NCI-H187 (cell line): ENCODE data around the gene RIOK2.
"Not testable (repeated sequence)": the region's sequence is repeated elsewhere in the genome, so short reads cannot be mapped to it uniquely, and the experiment has no call there.

Experiments used
- DNase-seq, 2 experiments: peaks; one replicate each; lab custom pipeline; 2025; lab: John Stamatoyannopoulos, UW

RIOK2 gene

DNA sequence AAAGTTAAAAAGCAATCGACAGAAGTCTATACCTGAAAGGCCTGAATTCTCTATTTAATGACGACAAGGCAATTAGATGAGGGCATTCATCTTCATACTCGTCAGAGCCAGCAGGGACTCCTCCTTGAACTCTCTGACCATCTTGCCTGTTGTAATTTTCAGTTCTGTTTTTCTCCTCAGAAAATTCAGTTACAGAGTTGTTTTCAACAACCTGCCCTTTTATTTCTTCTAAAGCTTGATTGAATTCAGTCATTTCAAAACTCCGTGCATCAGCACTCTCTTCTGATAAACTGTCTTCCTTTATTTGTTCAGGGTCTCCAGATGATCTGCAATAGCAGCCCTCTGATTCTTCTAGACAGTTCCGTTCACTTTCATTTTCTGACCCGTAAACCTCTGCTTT lies 15.6 kb downstream of the RIOK2 start:
- DNase-seq = no peak

DNA sequence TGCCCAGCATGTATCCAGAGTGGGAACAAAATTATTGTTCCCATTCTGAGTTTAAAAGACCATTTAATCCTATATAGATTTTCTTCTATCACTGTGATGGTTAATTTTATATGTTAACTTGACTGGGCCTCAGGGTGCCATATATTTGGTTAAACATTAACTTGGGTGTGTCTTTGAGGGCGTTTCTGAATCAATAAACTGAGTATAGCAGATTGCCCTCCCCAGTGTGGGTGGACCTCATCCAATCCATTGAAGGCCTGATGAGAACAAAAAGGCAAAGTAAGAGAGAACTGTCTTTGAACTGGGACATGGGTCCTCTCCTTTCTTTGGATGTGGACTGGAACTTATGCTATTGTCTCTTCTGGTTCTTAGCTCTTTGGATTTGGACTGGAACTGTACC lies 17.3 kb downstream of the RIOK2 start:
- DNase-seq = no peak

DNA sequence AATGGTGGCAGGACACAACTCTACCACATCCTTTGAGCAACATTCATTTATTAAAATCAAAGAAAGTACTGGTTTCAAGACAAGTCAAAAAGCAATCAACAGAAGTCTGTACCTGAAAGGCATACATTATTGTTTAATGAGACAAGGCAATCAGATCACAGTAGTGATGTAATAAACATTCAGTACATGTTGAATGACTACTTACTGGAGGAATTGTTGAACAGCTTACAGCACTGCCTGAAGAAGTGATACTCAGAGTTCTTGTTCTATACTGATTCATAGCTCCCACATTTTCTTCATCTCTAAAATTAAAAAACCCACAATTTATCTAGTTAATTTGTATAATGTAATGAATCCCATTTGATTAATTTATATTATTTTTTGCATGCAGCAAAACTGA lies 18.2 kb downstream of the RIOK2 start:
- no peak for DNase-seq

DNA sequence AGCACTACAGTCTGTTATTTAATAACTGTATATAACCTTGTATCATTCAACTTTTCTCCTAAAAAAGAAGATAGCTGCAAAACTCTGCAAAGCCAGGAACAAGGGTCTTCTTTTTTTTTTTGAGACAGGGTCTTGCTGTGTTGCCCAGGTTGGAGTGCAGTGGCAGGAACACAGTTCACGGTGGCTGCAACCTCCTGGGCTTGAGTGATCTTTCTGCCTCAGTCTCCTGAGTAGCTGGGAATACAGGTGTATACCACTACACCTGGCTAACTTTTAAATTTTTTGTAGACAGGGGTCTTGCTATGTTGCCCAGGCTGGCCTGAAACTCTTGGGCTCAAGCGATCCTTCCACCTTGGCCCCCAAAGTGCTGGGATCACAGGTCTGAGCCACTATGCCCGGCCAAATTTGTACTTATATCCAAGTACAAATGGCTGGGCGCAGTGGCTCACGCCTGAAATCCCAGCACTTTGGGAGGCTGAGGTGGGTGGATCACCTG lies 19.2 kb downstream of the RIOK2 start:
- DNase-seq = no peak

DNA sequence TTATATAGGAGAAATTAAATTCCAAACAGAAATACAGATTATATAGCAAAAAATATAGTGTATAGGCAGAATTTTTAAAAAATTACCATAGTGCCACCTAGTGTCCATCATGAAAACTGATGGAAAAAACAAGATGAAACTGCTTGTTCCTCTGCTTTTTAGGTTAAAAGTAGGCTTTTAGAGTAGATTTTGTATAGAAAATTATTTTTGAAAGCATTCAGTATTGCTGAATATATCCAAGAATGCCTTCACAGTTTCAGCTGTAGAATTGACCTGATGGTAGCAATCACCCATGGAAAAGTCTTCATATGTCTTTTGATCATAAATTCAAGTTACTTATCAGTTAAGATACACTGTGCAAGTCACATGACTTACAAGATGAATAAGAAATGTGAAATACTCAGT lies 19.7 kb downstream of the RIOK2 start:
- no peak for DNase-seq

DNA sequence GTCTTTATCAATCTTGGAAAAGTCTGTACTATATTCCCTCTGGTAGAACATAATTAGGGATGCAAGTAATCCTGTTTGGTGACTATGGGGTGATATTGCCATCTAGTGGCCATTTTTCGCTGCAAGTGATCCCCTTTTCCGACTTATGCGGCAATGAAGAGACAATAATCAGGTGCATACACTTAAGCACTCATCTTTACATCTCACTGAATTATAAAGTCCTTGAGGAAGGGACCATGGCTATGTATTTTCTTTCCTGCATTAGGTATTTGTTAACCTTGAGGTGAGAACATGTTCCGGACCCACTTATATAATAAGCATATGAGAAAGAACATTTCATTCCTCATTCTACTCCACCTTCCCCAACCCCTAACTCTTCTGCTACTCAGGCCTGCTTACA lies 21.0 kb downstream of the RIOK2 start:
- peak; percentile 34 to 73 for DNase-seq

DNA sequence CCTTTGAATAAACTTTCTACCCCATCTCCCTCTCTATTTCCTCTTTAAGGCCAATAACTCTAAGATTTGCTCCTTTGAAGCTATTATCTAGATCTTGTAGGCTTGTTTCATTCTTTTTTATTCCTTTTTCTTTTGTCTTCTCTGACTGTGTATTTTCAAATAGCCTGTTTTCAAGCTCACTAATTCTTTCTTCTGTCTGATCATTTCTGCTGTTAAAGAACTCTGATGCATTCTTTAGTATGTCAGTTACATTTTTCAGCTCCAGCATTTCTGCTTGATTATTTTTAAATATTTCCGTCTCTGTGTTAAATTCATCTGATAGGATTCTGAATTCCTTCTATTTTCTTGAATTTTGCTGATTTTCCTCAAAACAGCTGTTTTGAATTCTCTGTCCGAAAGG lies 25.4 kb downstream of the RIOK2 start:
- DNase-seq = no peak

DNA sequence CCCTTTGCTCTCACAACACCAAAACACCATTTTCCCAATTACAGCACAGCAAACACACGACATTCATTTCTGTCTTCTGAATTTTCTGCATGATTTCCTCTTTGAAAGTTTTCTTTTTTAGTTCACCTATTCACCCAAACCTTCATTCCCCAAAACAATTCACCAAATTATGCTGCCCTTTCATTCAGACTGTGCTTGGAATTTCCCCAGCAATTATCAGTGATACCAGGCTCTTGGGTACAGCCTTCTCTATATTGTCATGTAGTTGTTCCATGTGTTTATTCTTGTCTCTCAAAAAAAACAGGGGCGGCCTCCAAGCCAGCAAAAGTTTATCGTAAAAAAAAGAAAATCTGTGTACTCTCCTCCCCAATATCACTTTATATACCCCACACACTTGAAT lies 31.7 kb downstream of the RIOK2 start:
- DNase-seq = no peak

DNA sequence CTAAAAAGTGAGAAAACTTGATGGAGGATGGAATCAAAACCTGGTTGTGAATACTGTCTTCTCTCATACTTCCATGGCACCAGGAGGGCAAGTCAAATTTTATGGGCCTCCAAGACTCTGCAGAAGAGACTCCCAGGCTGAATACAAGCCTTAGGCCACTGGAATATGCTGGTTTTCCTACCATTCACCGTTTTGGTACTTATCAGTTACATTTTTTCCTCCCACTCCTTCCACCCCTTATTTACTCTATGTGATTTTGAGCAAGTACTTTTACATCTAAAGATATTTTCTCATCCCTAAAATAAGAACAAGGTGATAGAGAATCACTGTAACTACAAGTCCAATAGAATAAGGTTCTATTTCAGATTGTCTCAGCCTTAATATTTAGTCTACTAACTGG lies 32.6 kb downstream of the RIOK2 start:
- no peak for DNase-seq

DNA sequence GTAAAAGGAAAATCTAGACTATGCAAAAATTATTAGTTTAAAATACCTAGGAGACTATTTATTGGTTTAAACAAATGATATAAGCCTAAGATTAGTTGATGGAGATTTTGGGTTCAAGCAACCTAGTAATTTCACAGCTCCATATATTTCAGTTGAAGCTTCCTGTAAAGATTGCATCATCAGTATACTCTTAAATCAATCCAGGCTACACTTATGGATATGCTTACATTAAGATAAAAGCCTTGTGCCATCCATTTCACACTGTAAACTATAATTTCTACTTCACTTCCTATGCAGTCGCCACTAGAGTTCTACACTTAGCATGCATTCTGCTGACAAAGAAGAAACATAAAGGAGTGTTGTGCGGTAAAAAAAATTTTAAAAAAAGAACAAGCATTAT lies 33.3 kb downstream of the RIOK2 start:
- no peak for DNase-seq

DNA sequence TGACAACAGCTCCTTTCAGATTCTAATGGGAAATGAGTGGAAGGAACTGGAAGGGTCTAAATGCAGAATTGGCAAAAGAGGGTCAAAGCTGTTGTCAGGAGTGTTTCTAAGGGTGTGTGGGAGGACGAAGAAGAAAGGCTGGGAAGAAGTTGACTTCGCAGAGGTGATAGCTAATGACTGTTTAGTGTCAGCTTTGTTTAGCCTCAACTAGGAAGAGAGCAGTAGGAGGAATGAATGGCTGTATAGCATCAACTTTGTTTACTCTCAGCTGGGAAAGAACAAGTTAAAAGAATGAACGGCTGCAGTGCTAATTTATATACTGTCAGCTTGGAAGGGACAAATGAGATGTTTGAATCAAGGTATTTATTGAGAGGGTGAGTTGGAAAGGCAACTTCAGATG lies 34.8 kb downstream of the RIOK2 start:
- no peak for DNase-seq

DNA sequence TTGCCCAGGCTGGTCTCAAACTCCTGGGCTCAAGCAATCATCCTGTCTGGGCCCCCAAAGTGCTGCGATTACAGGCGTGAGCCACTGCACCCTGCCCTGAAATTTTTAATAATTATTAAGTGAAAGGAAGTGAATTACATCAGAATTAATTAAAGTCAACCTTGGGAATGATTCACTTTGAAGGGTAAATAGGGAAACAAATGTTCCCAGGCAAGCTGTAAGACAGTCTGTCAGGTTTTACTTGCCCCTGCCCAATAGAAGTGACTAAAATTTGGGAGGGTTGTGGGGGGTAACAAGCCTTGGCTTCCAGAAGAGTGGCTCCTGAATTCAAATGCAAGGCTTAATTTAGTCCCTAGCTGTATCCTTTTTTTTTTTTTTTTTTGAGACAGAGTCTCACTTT lies 39.3 kb downstream of the RIOK2 start:
- DNase-seq = no peak

DNA sequence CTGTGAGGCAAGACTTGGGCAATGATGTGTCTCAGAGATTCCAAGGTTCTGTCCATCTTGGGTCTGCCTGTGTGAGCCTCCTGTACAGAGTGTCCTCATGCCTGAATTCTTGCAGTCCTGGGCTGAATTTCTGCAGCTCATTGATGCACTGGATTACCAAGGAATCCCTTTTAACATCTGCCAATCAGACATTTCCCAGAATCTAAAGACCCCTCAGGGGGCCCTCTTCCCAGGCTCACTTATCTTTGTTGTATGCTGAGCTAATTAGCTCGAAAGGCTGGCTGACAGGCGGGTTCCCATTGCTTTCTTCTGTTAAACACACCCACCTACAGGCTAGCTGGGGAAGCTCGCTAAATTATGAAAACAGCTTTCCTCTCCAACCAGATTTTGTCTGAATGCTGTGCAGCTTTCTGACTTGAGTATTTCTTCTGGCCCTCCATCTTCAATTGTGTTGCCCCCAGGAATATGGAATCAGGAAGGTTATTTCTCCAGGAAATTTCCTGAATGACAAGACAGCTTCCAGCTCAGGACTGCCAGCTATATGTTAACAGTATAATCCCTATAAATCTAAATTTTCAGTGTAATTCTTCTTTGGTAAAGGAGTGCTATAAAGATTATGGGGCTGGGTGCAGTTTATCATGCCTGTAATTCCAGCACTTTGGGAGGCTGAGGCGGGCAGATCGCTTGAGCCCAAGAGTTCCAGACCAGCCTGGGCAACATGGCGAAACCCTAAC lies 40.4 kb downstream of the RIOK2 start, which contains the start of gene LIX1:
LIX1 (minus strand) TSS at position 91 of the 734 bp plus-strand sequence; CDS start at position 56, 35 bp downstream.
- DNase-seq = peak in 1 of 2 experiments; percentile 18

DNA sequence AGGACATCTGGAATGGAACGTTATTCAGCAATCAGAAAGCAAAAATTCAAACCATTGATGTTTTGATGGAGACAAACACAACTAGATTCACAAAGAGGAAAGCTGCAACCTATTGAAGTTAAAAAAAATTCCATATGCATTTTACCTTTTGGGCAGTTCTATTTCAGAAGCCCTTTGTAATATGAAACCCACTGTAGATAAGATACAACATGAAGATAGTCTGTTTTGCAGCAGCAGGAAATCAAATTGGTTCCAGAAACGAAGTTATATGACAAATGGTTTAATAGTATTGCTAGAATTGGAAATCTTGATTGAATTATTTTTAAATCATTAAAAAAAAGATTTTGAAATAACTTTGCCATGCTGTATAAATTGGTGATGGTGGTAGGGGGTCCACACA lies 41.5 kb downstream of the RIOK2 start:
- no peak for DNase-seq

DNA sequence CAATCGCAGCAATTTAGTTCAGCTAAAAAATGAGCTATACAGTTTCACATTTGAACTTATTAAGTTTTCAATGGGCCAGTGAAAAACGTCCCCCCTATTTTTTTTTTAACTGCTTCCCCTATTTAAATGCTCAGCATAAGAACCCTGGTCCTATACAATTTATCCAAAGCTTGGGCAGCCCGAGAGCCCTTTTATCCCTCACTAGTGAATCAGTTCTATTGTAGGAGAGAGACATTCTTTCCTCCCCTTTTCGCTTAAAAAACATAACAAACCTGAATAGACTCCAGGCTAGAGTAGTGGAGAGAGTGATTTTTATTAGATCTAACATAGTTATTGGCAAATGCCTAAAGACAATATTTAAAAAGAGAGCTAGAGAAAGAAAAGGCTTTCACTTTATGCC lies 42.0 kb downstream of the RIOK2 start:
- no peak for DNase-seq

DNA sequence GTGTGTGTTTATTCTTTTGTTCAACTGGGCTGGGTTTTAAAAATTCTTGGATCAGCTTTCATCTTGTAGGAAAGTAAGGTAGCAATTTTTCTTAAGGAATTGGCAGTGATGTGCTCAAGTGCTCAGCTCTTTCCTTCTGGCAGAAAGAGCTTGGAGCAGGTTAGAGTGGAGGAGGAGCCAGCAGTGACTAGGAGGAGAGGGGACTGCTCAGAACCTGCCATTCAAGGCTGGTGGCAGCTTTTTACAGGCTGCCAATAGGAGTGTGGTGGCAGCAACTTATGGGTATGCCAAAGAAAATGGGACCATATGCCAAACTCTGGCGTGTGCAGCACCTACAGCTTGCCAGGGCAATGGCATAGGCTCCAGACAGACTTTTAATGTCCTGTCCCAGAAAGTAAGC lies 42.8 kb downstream of the RIOK2 start:
- not testable (repeated sequence) for DNase-seq

DNA sequence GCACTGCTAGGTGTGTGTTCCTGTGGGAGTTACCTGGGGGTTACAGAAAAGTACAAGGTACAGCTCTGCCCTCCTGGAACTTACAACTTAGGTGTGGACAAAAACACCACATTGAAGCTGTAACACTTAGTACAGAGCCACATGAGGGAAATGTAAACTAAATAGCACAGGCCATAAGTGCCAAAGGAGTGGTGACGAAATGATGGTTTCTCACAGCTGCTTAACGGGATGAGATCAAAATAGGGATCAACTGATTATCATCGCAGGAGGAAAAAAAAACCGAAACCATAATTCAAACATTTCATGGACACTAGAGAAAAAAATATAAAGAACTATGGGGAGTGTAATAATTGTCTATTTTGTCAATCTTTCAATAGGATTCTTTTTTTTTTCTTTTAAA lies 46.6 kb downstream of the RIOK2 start:
- no peak for DNase-seq

DNA sequence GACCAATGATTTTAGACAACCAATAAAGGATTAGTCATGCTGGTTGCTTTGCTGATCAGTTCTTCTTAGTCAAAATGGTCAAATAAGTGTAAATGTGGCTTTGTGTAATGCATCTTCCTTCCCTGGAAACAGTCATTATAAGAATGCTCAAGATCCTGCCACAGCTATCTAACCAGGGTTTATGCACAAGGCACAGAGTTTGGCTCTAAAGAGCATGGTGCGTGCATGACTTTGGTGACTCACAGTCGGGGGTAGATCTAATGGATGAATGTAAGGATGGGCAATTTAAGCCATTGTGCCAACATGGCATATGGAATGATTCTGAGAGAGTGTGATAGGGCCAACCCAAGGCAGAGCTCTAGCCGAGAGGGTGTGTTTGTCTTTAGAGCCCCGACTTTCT lies 47.2 kb downstream of the RIOK2 start:
- DNase-seq = no peak

DNA sequence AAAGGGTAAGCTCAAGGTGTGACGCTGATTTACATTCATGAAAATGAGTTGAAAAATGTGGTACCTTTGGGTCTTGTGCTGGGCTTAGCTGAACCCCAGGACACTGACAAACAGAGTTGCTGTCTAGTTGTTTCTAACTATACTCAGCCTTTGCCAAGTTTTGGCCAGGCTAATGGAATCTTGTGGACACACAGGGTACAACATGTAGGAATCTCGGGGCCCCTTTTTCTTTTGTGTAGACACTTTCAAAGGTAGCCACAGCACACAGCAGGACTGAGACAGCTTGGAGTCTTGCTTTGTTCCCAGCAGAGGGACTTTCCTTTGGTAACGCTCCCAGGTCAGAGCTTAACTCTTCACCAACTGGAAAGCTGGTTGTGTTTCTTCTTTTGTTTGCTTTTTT lies 48.4 kb downstream of the RIOK2 start:
- DNase-seq = no peak

DNA sequence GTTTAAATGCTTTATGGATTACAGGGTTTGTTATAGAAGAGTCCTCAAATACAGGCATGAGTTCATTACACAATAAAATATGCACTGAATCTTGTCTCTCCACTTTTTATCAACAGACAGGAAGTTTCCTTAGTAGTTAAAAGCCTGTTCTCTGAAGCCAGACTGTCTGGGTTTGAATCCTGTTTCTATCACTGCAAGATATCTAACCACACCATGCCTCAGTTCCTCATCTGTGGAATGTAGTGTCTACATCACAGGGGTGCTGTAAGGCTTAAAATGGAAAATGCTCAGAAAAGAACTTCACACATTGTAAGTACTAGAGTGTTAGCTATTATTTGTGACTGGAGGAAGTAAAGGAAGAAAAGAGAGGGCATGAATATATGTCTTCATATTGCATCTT lies 49.9 kb downstream of the RIOK2 start:
- DNase-seq = no peak

DNA sequence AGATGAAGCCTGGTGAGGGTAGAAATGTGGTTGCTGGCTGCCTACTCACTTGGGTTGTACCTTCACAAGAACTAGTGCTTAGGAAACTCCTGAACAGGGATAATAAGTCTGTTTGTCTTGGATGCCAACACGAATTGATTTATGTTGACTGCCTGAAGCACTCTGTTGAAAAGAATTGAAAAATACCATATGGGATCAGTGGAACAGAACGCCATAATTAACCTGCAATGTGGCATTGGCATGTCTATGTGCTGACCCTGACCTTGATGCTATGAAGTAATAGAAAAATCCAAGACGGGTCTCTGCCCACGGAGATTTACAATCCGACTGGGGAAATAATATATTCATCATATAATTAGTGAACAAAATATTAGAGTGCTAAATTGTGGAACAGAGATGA lies 51.1 kb downstream of the RIOK2 start:
- no peak for DNase-seq

DNA sequence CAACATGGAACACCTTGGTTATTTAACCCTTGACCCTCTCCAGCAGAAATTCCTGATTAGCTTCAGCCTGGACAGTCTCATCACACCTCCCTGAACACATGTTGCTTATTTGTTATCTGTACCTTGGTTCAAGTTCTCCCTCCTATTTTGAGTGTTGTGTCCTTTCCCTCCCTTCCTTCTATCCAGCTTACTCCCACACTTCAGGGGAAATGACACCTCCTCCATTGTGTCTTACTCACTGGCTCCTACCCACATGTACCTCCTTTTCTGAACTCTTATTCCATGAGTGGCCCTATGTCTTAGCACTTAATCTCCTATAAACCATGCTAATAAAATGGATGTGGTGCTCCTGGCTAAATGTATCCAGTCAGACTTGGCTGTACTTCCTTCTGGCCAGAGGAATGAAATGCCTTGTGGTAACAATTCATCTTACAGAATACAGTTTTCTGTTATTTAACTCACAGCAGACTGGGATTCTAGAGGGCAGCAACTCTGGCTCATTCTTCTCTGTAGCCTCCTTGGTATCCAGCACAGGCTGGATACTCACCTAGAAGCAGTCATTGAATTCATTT lies 51.8 kb downstream of the RIOK2 start:
- DNase-seq = no peak

DNA sequence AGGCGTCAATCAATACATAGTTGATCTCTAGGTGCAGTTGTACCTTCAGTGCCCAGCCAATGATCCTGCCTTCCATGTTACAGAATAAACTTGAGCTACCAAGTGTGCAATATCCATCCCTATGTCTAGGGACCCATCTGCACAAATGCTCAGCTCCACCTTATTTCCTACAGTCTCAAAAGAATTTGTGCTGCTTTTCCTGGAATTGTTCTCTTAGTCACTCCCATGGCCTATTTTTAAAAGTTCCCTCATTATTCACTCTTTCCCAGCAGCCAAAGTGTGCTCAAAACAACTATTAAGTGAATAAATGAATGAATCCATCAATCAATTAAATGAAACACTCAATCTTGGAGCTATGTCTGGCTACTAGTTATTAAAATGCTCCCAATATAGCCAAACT lies 55.3 kb downstream of the RIOK2 start:
- no peak for DNase-seq

DNA sequence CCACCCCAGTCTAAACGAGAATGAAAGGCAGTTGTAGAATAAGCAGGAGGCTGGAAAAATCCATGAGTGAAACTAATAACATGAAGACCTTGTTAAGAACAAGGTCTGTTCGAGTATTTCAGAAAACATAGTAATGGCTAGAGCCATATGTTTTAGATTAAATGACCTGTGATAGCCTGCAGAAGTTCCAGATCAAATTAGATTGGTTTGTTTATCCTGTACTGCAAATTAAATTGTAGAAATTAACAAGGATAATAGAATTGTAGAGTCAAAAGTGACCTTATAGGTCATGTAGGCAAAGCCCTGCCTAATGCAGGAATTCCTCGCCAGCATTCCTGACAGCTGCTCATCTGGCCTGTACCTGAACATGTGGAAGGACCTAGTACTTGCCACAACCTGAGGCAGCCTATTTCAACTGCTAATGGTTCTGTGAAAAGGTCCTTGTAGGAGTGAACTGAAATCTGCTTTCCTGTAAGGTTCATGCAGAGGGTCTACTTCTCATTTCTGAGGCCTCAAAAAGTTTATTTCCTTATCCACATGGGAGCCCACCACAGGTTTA lies 57.8 kb downstream of the RIOK2 start:
- no peak for DNase-seq
